ENCODE data around the gene MROH2B.

The MROH2B gene

GRCh38 chr5:40972434-40972833 is 98.7 kb downstream of the MROH2B start:
- no peak for DNase-seq (ENCODE audit: low read depth)

DNA sequence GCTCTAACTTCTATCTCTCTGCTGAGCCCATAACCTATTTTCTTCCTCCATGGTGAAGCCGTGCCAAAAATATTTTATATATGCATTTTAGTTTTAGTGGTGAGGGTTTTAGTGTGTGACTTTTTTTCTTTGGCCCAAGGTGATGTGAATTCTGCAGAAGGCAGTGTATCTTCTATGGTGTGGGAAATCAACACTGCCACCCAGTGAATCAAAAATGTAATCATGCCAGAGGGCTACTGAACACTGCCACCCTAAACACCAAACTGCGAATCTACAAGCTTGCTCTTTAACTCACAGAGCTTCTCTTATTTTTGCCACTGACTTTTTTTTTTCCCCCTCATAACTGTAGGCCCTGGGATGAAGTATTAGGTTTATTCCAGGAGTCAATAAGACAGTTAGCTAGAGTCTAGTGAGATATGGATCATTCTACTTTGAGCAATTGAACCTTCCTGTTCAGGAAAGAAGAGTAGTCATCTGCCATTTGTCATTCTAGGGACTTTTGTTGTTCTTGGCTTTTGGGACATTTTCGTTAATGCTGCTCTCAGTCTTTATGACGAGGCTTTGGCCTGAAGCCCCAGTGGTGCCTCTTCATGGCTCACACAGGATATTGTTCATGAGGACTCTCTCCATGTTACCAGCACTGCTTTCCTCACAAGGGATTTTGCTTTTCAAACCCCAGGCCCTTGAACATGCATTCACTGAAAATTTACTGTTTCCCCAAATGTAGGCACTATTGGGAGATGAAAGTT is 108.8 kb downstream of the MROH2B start:
- no peak for DNase-seq (ENCODE audit: low read depth)

GRCh38 chr5:40960037-40960436 is 111.1 kb downstream of the MROH2B start:
- DNase-seq (ENCODE audit: low read depth), result peak; percentile 22

DNA sequence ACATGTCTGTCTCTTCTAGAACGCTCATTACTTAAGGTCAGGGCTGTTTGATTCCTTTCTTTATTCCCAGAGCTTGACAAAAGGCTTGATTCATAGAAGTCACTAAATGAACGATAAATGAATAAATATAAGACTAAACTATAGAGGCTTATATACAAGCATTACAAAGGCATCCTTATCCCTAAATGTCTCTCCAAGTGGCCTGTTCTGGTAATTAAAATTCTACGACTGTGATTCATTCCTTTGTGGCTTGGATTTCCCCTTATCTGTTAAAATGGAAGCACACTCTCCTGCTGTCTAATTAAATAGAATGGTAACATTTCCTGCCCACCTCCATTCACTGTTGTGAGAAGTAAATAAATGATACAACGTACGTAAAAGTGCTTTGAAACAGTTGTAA is 112.3 kb downstream of the MROH2B start:
- peak; percentile 7 for DNase-seq (ENCODE audit: low read depth)

GRCh38 chr5:40957048-40957447 is 114.1 kb downstream of the MROH2B start:
- DNase-seq (ENCODE audit: low read depth), result no peak

GRCh38 chr5:40955313-40955712 is 115.8 kb downstream of the MROH2B start:
- no peak for DNase-seq (ENCODE audit: low read depth)
